HG03135 (cell line): ENCODE measurements around the gene ARID1B.
A peak's percentile ranks its signal among the peaks of the same experiment; 100 is the strongest.

Experiments
- ATAC-seq: cut with Tn5 transposase; IDR thresholded peaks from one replicate; pipeline ENCODE4 v1.9.1; 2021; ENCODE audit warnings: mild to moderate bottlenecking, moderate library complexity; ENCODE audit not compliant: unreplicated experiment

Gene ARID1B

GRCh38 chr6:157089851-157090250, 312.7 kb downstream of the ARID1B start:
- ATAC-seq: no peak

GRCh38 chr6:157090736-157091135, 313.6 kb downstream of the ARID1B start:
- ATAC-seq: no peak

- no peak for ATAC-seq
Observed at GRCh38 chr6:157091243-157091642, 314.1 kb downstream of the ARID1B start.

GRCh38 chr6:157091856-157092460, 314.8 kb downstream of the ARID1B start:
- ATAC-seq: no peak

GRCh38 chr6:157092736-157093135, 315.6 kb downstream of the ARID1B start:
- no peak for ATAC-seq

- ATAC-seq: no peak
Observed at GRCh38 chr6:157093536-157093935, 316.4 kb downstream of the ARID1B start.

- no peak for ATAC-seq
Observed at GRCh38 chr6:157094038-157094437, 316.9 kb downstream of the ARID1B start.

GRCh38 chr6:157095084-157095483, 317.9 kb downstream of the ARID1B start:
- no peak for ATAC-seq

- ATAC-seq: no peak
Observed at GRCh38 chr6:157095569-157095968, 318.4 kb downstream of the ARID1B start.

- no peak for ATAC-seq
Observed at GRCh38 chr6:157096105-157096504, 318.9 kb downstream of the ARID1B start.

GRCh38 chr6:157096522-157096921, 319.3 kb downstream of the ARID1B start:
- ATAC-seq: no peak

- ATAC-seq: no peak
Observed at GRCh38 chr6:157097255-157097955, 320.2 kb downstream of the ARID1B start.

- ATAC-seq: no peak
Observed at GRCh38 chr6:157098999-157099398, 321.8 kb downstream of the ARID1B start.

- ATAC-seq: peak; percentile 97
Observed at GRCh38 chr6:157099912-157100593, 322.9 kb downstream of the ARID1B start.

GRCh38 chr6:157101166-157101565, 324.0 kb downstream of the ARID1B start:
- no peak for ATAC-seq

- ATAC-seq: no peak
Observed at GRCh38 chr6:157104803-157105202, 327.6 kb downstream of the ARID1B start.

GRCh38 chr6:157106487-157106886, 329.3 kb downstream of the ARID1B start:
- ATAC-seq: no peak

GRCh38 chr6:157107571-157107914, 330.4 kb downstream of the ARID1B start:
- no peak for ATAC-seq

GRCh38 chr6:157107915-157108651, 330.9 kb downstream of the ARID1B start:
- ATAC-seq: no peak

GRCh38 chr6:157108923-157109322, 331.7 kb downstream of the ARID1B start:
- ATAC-seq: no peak

- no peak for ATAC-seq
Observed at GRCh38 chr6:157110607-157111006, 333.4 kb downstream of the ARID1B start.

GRCh38 chr6:157113389-157113788, 336.2 kb downstream of the ARID1B start:
- ATAC-seq: no peak
